Heart left ventricle (tissue), 13 donors: Measurements from ENCODE around the gene ULK4.

Source experiments
- POLR2A ChIP-seq, 2 donors: fragments of 450-650 bp; IDR thresholded peaks; one replicate each; pipeline ENCODE4 v1.6.1; 2017; ENCODE audit warnings: antibody characterized with exemption in 2 of 2, mild to moderate bottlenecking in 2 of 2, moderate library complexity in 2 of 2
- TF ChIP-seq, protein P1 (sequence below), 12 donors: fragments of 200-600 bp; sonication (generic) in 4 of 12; IDR thresholded peaks; one replicate each; pipeline versions ENCODE4 v1.5.0 to v1.8.0; 2018 to 2022; ENCODE audit warnings: antibody characterized with exemption in 12 of 12, mild to moderate bottlenecking in 5 of 12
- donor health status: ischemic (EF 13 %, LVEDD 7.1; RV severe dilation, severe dysfunction).
- donor health status: DM: no; HTN: yes; CAD: no.
- donor health status: DM: no; HTN: no; CAD: no.
- donor health status: ischemic (EF 25% LVEDD 6.9; RV normal size, moderate dysfunction).
- donor health status: ischemic (EF 25% LVEDD 5.7; RV mildly dilated, moderate dysfunction).
- donor health status: ischemic (EF 35%, LVEDD 5.7; RV mildly dilated, moderate dysfunction).
- donor health status: nonischemic (EF 11% LVEDD 7.7; RV severe dilation, severe dysfunction).
- donor health status: DM: yes; HTN: yes; CAD: no.
- donor health status: PGD.
- donor health status: ischemic (EF 29% LVEDD 5.4; RV normal size, mild dysfunction).
- donor health status: nonischemic (EF 23%, LVEDD 6.1; RV moderate dilation, normal function).

DNA sequence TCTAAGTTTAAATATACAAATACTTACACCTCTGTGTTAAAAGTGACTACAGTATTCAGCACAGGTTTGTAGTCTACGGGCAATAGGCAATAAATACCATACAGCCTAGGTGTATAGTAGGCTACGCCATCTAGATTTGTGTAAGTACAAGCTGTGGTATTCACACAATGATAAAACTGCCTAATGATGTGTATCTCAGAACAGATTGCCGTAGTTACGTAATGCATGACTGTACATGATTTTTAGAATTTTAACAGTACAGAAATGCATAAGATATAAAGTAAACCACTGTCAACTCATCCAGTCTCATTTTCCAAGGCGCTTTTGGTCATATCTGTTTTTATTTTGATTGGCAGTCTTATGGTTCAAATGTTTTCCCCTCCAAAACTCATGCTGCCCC lies 396.9 kb downstream of the ULK4 start:
- TF ChIP-seq, protein P1, sequence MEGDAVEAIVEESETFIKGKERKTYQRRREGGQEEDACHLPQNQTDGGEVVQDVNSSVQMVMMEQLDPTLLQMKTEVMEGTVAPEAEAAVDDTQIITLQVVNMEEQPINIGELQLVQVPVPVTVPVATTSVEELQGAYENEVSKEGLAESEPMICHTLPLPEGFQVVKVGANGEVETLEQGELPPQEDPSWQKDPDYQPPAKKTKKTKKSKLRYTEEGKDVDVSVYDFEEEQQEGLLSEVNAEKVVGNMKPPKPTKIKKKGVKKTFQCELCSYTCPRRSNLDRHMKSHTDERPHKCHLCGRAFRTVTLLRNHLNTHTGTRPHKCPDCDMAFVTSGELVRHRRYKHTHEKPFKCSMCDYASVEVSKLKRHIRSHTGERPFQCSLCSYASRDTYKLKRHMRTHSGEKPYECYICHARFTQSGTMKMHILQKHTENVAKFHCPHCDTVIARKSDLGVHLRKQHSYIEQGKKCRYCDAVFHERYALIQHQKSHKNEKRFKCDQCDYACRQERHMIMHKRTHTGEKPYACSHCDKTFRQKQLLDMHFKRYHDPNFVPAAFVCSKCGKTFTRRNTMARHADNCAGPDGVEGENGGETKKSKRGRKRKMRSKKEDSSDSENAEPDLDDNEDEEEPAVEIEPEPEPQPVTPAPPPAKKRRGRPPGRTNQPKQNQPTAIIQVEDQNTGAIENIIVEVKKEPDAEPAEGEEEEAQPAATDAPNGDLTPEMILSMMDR (IDR thresholded peaks at IDR 0.05): no peak
- TF ChIP-seq POLR2A (IDR thresholded peaks at IDR 0.05): no peak
